DMS53 treated with DMSO at 0.1 percent for 48 hours (cell line): ENCODE data around the gene EIF3I.
"Not testable (repeated sequence)": the region's sequence is repeated elsewhere in the genome, so short reads cannot be mapped to it uniquely, and the experiment has no call there.

Experiments used
- DNase-seq: peaks from one replicate; lab custom pipeline; 2025; ENCODE audit not compliant: unreplicated experiment; lab: John Stamatoyannopoulos, UW

Gene EIF3I

GRCh38 chr1:32231843-32232432 is 9.7 kb downstream of the EIF3I start:
- DNase-seq: no peak

GRCh38 chr1:32232558-32233304 is 10.5 kb downstream of the EIF3I start:
- no peak for DNase-seq

GRCh38 chr1:32234792-32235191 is 12.6 kb downstream of the EIF3I start:
- DNase-seq: no peak

- peak; percentile 34 for DNase-seq
Observed at GRCh38 chr1:32239337-32239736, 17.1 kb downstream of the EIF3I start.

GRCh38 chr1:32239790-32240139 is 17.6 kb downstream of the EIF3I start:
- peak; percentile 34 for DNase-seq

- peak; percentile 90 for DNase-seq
Observed at GRCh38 chr1:32240140-32240951, 18.1 kb downstream of the EIF3I start.

- peak; percentile 78 for DNase-seq
Observed at GRCh38 chr1:32241001-32241763, 19.0 kb downstream of the EIF3I start.

- no peak for DNase-seq
Observed at GRCh38 chr1:32242341-32242851, 20.2 kb downstream of the EIF3I start.

- DNase-seq: no peak
Observed at GRCh38 chr1:32246888-32247273, 24.7 kb downstream of the EIF3I start, which contains the start of gene FAM167B. FAM167B (plus strand) TSS chr1:32247222; CDS start chr1:32247422, 200 bp downstream.

- no peak for DNase-seq
Observed at GRCh38 chr1:32247452-32247851, 25.2 kb downstream of the EIF3I start.

GRCh38 chr1:32247983-32248889 is 26.0 kb downstream of the EIF3I start:
- DNase-seq: peak; percentile 90

GRCh38 chr1:32249831-32250525 is 27.8 kb downstream of the EIF3I start:
- DNase-seq: no peak

GRCh38 chr1:32250893-32251716 is 28.9 kb downstream of the EIF3I start, which contains the start of gene LCK:
LCK (plus strand) TSS chr1:32251265; CDS start chr1:32274330, 23,065 bp downstream.
- no peak for DNase-seq

- no peak for DNase-seq
Observed at GRCh38 chr1:32255072-32256071, 33.2 kb downstream of the EIF3I start.

- DNase-seq: no peak
Observed at GRCh38 chr1:32256473-32257226, 34.4 kb downstream of the EIF3I start.

- no peak for DNase-seq
Observed at GRCh38 chr1:32257227-32257508, 35.0 kb downstream of the EIF3I start.

GRCh38 chr1:32263236-32263593 is 41.0 kb downstream of the EIF3I start:
- DNase-seq: not testable (repeated sequence)
